Activated effector memory CD4-positive, alpha-beta T cell treated with anti-CD3 and anti-CD28 coated beads, Interleukin-2, amount 50 U/mL, for 16 hours (primary cell): Measurements from ENCODE around the gene CDC42BPG.
"Not testable (repeated sequence)": the region's sequence is repeated elsewhere in the genome, so short reads cannot be mapped to it uniquely, and the experiment has no call there.

Experiments
- DNase-seq: peaks from one replicate; pipeline ENCODE4 v3.0.0-alpha.2; 2020

Gene CDC42BPG

DNA sequence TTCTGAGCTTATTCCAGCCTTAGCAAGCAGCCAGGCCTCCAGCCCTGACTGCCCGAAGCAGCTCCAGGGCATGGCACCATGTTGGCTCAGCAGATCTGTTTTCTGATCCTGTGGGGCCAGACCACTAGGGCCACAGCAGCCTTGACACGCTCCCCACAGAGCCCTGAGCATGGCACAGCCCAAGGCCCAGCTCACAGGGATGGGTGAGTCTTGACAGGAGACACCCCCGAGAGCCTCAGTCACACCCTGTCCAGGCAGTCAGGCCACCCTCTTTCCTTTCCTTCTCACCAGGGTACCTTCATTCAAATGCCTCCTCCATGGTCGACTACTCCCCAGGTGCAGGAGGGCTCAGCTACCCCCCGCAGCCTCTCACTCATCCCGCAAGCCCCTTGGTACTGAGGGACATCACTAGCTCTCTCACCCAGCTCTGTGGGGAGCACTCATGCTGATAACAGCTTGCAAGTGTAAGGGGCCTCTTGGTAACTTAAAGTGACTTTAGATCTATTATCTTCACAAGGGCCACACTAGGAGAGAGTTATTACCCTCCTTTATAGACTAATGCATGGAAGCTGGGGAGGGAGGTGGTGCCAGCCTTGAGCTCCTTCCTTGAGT lies 3.9 kb upstream of the CDC42BPG start:
- DNase-seq = peak; percentile 63

DNA sequence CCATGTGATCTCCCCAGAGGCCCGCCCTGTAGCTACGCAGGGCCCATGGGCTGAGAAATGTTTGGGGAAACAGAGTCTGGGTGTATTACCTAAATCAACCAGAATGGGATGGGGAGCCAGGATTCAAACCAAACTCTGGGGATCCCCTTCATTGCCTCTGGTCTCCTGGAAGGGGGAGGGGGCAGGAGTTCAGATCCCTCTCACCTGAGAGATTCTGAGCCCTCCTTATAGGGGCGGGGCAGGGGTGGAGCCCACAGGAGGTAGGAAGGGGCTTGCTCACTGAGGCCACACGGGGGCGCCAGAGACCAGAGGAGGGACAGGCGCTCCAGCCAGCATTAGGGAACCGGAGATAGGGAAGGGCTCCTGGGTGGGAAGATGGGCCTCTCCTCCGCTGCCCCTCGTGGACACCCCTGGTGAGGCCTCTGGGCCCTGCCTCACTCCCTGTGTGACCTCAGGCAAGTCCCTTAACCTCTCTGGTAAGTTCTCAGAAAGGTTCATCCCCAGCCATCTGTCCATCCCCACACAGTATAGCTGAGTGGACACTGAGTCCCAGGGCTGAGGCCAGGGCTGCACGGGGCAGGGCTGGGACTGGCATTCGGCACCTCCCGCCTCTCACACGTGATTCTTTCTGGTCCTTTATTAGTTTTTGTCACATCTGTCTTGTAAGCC lies 2.7 kb upstream of the CDC42BPG start:
- DNase-seq = peak; percentile 97

GRCh38 chr11:64845776-64846129 lies 1.3 kb upstream of the CDC42BPG start:
- not testable (repeated sequence) for DNase-seq

GRCh38 chr11:64845129-64845775 lies 799 bp upstream of the CDC42BPG start:
- DNase-seq = no peak

- DNase-seq = no peak
Measured at GRCh38 chr11:64843686-64844329, 645 bp downstream of the CDC42BPG start.

- DNase-seq = no peak
Measured at GRCh38 chr11:64842851-64843685, 1.4 kb downstream of the CDC42BPG start.

DNA sequence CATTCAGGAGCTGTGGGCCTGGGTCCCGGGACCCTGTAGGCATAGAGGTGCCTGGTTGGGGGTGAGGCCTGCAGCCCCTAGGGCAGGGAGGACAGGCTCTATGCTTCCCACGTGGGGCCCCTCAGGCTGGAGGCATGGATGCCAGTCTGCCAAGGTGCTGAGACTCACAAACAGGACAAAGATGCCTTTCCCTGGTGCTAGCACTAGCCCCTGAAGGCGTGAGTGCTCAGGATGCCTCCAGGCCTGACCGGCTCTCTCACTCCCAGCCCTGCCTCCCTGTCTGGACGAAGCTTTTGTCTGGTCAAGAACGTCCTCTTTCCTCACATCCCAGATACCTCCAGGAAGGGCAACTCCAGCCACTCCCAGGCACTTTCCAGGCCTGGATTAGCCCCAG lies 2.1 kb downstream of the CDC42BPG start:
- no peak for DNase-seq

DNA sequence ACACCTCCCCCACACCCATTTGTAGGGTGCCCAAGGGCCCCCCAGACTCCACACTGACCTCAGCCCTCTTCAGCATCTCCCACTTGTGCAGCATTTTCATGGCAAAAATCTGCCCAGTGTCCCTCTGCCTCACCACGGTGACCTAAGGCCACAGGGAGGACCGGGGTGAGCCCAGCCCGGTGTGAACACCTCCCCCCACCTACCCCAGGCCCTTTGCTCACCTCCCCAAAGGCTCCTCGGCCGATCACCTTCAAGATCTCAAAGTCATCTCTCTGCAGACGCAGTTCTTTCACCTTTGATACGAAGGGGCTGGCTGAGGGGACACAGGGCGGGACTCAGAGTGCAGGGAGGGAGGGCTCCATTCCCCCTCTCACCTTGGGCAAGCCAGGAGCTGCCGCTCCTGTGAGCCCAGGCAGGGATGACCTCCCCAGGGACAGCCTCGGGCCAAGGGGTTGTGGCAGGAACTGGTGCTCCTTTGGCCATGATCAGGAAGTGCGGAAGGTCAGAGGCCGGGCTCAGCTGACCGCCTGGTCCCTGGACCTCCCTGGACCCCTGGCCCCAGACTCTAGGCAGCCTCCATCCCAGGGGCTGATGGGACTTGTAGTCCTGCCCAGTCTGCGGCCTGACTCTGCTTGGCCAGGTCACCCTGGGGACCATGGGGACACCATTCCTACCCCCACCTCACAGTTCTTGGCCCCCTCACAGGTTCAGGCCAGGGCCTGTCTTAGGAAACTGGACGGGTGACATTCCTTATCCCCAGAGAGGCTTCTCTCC lies 2.7 kb downstream of the CDC42BPG start:
- no peak for DNase-seq

GRCh38 chr11:64839887-64840782 lies 4.3 kb downstream of the CDC42BPG start:
- no peak for DNase-seq

GRCh38 chr11:64839335-64839734 lies 5.1 kb downstream of the CDC42BPG start:
- no peak for DNase-seq

DNA sequence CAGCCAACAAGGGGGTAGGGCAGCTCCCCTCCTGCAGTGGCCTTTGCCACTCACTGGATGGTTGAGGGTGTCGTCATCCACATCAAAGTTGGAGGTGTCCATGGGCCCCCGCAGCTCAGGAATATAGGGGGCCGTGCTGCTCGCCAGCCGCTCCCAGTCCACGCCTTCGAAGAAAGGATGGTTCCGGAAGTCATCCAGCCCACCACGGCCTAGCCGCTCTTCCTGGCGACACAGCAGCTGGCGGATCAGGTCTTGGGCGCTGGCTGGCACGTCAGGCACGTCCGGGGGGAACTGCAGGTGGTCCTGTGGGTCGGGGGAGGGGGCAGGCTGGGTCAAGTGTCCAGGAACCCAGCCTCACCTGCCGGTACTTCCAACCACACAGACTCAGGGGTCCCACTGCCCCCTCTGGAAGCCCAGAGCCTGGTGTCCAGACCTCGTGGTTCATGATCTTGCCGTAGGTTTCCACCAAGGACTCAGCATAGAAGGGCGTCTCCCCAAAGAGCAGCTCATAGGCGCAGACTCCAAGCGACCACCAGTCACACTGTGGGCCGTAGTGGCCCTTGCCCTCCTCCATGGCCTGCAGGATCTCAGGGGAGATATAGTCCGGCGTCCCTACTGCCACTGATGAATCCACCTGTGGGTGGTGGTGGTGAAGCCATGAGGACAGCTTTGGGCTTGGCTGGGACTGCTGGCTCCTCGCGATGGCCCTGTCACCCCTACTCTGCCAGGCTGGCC lies 5.7 kb downstream of the CDC42BPG start:
- DNase-seq = no peak

GRCh38 chr11:64837887-64838351 lies 6.5 kb downstream of the CDC42BPG start:
- DNase-seq = no peak

DNA sequence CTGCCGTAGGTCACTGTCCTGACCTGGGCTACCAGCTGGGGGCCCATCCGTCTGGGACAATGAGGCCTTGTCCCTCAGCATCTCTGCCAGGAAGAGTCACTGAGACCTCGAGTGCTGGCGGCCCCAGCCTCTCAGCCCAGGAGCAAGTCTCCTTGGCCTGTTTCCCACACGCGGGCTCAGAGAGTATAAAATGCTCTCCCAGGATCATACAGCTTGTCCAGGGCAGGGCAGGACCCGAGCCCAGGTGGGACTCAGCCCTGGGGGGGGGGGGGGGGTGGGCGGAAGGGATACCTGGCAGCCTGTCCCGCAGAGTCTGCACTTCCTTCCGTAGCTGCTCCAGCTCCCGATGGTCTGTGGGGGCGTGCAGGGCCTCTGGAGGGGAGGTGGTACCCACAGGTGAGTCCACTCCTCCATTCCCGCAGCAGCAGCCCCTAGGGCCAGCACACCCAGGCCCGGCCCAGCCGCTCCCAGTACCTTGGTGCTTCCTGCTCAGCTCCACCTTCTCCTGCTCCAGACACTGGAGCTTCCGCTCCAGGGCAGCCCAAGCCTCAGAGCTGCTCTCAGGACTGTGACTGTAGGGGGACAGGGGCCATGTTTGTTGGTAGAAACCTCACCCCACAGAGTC lies 7.9 kb downstream of the CDC42BPG start:
- no peak for DNase-seq

- no peak for DNase-seq
Measured at GRCh38 chr11:64835616-64836447, 8.6 kb downstream of the CDC42BPG start.

- DNase-seq = no peak
Measured at GRCh38 chr11:64834723-64835615, 9.5 kb downstream of the CDC42BPG start.

DNA sequence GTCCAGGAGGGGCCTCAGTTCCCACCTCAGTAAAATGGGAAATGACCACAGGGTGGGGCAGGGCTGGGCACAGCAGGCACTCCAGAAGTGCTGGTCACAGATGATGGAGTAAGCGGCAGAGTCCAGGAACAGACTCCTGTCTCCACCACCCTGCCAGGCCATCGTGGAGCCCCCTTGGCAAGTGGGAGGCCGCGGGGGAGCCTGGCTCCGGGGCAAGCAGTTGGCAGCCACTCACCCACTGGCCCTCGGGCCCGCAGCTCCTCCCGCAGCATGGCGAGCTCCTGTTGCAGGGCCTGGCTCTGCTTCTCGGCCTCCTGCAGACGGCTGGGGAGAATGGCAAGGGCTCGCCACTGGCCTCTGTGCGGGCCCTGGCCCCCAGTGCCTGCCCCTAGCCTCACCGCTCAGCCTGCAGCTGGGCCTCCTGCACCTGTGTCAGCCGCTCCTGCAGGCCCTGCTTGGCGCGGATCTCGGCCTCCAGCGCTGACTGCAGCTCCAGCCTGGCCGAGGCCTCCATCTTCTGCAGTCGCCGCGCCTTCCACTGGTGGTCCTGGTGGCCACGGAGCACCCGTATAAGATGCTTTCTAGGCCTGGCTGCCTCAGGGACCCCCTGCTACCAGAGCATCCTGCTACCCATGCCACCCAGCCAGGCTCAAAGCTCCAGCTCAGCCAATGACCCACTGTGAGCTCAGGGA lies 10.3 kb downstream of the CDC42BPG start:
- no peak for DNase-seq

GRCh38 chr11:64833509-64833908 lies 10.9 kb downstream of the CDC42BPG start:
- DNase-seq = no peak
